Brain microvascular endothelial cell (primary cell): ENCODE data around the gene JUN.

Source experiments
- DNase-seq: peaks from one replicate; pipeline ENCODE4 v3.0.0-alpha.2; 2020
- H3K27ac ChIP-seq: fragments of 250-450 bp; sonication (Bioruptor Pico); 2 replicates; pipeline ENCODE4 v1.5.1; 2020; ENCODE audit warnings: mild to moderate bottlenecking, moderate library complexity
- H3K27me3 ChIP-seq: fragments of 250-450 bp; sonication (Bioruptor Pico); replicated peaks from 2 replicates; pipeline ENCODE4 v1.5.1; 2020; ENCODE audit warnings: mild to moderate bottlenecking
- H3K36me3 ChIP-seq: fragments of 250-450 bp; sonication (Bioruptor Pico); replicated peaks from 2 replicates; pipeline ENCODE4 v1.5.1; 2020; ENCODE audit warnings: mild to moderate bottlenecking
- H3K4me3 ChIP-seq: 2 replicates; pipeline ENCODE4 v1.5.1; 2011; ENCODE audit warnings: low read depth, mild to moderate bottlenecking, control low read depth, low read length, moderate library complexity
- in situ Hi-C: cut with HindIII; loops from 2 replicates; pipeline ENCODE4 v1.10.0; 2017; ENCODE audit warnings: low sequenced_read_pairs, low pct_ligation_motif_present
- TF ChIP-seq, protein P1 (sequence below): IDR thresholded peaks from 2 replicates; pipeline ENCODE4 v1.5.1; 2011; ENCODE audit warnings: low read depth, mild to moderate bottlenecking, moderate library complexity, low read length, control low read depth, inconsistent platforms; ENCODE audit errors: missing control alignments

The JUN gene

DNA sequence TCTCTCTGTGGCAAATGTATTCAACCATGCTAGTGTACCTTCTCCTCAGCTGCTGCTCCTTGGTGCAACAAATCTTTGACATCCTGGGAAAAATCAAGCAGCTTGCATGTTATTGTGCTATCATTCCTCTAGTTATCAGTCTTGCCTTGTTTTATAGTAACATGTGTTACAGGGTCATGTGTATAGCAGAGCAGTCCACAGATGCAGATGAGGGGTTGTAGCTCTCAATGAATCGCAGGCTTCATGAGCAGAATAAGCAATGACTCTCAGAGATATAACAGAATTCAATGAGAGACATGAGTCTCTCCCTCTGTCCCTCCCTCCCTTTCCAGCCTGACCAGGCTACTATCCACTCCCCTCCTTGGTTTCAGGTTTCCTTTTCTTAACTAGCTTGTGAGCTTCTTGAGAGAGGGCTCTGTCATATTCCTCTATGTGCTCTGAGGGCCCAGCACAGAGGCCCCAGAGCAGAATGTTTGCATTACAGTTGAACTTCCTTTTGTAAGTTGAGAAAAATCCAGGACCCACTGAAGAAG lies 15.1 kb upstream of the JUN start:
- H3K36me3 ChIP-seq, result no peaks in the 10 kb centered on the region
- H3K27ac ChIP-seq, result no peak overlapping the region
- TF ChIP-seq, protein P1, sequence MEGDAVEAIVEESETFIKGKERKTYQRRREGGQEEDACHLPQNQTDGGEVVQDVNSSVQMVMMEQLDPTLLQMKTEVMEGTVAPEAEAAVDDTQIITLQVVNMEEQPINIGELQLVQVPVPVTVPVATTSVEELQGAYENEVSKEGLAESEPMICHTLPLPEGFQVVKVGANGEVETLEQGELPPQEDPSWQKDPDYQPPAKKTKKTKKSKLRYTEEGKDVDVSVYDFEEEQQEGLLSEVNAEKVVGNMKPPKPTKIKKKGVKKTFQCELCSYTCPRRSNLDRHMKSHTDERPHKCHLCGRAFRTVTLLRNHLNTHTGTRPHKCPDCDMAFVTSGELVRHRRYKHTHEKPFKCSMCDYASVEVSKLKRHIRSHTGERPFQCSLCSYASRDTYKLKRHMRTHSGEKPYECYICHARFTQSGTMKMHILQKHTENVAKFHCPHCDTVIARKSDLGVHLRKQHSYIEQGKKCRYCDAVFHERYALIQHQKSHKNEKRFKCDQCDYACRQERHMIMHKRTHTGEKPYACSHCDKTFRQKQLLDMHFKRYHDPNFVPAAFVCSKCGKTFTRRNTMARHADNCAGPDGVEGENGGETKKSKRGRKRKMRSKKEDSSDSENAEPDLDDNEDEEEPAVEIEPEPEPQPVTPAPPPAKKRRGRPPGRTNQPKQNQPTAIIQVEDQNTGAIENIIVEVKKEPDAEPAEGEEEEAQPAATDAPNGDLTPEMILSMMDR, result no peak
- DNase-seq, result no peak
- in situ Hi-C loops, result no loop called here
- no peaks in the 10 kb centered on the region for H3K27me3 ChIP-seq
- H3K4me3 ChIP-seq, result no peak overlapping the region

DNA sequence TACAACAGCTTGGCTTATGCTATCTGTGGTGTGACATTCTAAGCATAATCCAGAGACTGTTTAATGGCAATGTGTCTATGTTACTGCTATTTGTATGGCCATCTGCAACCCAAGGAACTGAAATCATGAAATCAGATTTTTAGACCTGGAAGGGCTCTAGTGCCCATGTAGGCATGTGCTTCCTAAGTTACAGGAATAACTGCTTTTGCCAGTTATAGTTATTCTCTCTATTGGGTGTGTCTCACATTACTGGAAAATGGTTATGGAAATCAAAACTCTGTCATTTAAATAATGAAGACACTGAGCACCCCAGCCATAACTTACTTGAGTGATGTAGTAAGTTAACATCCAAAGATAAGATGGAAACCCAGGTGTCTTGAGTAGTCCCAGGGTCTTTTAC lies 12.6 kb upstream of the JUN start:
- in situ Hi-C loops, result no loop called here
- DNase-seq, result no peak
- TF ChIP-seq, protein P1, result no peak
- H3K27ac ChIP-seq, result no peak overlapping the region
- no peak overlapping the region for H3K4me3 ChIP-seq
- H3K27me3 ChIP-seq, result no peaks in the 10 kb centered on the region
- H3K36me3 ChIP-seq, result no peaks in the 10 kb centered on the region

DNA sequence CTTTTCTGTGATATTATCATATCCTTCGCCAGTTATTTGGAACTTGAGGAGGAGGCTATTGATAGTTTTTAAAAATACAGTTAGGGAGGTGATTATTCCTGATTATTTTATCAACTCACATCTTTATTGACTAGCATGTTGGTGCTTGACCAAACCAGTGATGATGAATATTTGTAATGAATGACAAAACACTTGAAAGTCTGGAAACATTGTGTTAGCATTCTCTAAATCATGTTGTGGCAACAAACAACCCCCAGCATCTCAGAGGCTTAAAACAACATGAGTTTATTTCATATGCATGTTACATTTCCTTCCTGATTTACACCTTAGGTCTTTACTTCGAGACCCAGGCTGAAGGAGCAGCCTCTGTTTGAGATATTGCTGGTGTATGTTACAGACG lies 10.7 kb upstream of the JUN start:
- H3K4me3 ChIP-seq, result no peak overlapping the region
- no peak overlapping the region for H3K27ac ChIP-seq
- DNase-seq, result no peak
- H3K36me3 ChIP-seq, result no peaks in the 10 kb centered on the region
- no peaks in the 10 kb centered on the region for H3K27me3 ChIP-seq
- TF ChIP-seq, protein P1, result no peak
- in situ Hi-C loops, result no loop called here

DNA sequence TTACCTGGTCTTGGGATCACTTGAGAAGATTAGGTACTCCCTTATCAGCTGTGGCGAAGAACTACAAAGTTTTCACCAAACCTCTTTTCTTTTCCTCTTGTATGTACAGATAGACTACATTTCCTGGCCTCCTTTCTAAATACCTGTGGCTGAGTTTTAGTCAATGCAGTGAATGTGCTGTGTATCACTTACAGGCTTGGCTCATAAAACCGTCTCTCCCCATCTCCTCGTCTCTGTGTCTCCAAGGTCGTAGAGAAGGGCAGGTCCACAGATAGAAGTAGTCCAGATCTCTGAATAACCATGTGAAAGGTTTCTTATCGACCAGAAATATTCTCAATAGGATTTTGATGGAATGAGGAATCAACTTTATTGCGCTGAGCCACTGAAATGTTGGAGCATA lies 9.0 kb upstream of the JUN start:
- DNase-seq, result no peak
- Histone ChIP-seq H3K27ac (no peak overlapping the region), H3K36me3 (no peaks in the 10 kb centered on the region), H3K27me3 (no peaks in the 10 kb centered on the region), H3K4me3 (no peak overlapping the region)
- in situ Hi-C loops, result no loop called here
- TF ChIP-seq, protein P1, result no peak

DNA sequence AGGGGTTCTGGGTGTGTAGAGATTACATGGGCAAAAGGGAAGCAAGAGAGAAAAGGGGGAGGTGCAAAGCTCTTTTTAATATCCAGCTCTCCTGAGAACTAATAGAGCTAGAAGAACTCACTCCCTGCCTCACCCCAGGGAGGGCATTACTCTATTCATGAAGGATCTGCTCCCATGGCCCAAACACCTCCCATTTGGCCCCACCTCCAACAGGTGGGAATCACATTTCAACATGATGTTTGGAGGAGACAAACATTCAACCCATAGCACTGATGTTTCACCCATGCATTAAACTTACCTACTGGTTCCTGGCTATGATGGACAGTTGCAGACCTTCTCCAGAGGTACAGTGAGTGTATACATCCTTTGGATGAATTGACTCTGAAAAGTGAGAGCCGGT lies 7.3 kb upstream of the JUN start:
- Histone ChIP-seq H3K4me3 (no peak overlapping the region), H3K36me3 (no peaks in the 10 kb centered on the region), H3K27ac (no peak overlapping the region), H3K27me3 (no peaks in the 10 kb centered on the region)
- in situ Hi-C loops, result no loop called here
- no peak for DNase-seq
- TF ChIP-seq, protein P1, result no peak

DNA sequence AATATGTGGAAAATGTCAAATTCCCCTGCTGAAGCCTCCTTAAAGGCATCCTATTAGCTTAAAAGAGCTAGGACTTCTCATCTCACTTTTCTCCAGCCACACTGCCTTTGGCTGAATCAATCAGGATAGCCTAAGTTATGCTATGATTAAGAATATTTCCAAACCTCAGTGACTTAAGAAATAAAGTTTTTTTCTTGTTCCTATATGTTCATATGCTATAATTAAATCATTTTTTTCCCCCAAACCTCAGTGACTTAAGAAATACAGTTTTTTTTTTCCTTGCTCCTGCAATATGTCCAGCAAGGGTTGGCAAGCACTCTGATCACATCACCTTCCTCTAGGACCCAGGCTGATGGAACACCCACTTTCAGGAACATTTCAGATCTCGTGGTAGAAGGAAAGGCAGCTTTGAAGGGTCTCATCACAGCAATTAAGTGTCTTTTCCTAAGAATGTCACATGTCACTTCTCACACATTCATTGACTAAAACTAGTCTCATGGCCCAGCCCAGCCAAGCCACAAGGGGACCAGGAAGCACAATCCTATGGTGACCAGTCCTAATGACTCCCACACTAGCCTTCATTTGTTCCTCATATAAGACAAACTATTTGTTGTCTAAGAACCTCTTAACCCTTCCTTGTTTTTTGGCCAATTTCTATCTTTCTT lies 6.3 kb upstream of the JUN start:
- TF ChIP-seq, protein P1, result no peak
- H3K36me3 ChIP-seq, result no peaks in the 10 kb centered on the region
- DNase-seq, result no peak
- no peak overlapping the region for H3K27ac ChIP-seq
- no peak overlapping the region for H3K4me3 ChIP-seq
- no peaks in the 10 kb centered on the region for H3K27me3 ChIP-seq
- in situ Hi-C loops, result no loop called here
